ENCODE results near the gene PRKAG1. TPM values are rescaled to one million over a fixed set of nuclear protein-coding genes. Genes with fewer than 3 reads are reported as not detected.

PRKAG1 gene
- polyA plus RNA-seq, 2 of the 4 experiments (the other 2 are of a cell fraction): 40.0 to 100 TPM

- ChIA-PET CTCF (interaction anchor here (1.0 to 5.2 kb wide), 6 partner anchors 9 to 96 kb away, joined by 3 to 33 read pairs (median 4); no protein-coding TSS in a partner anchor), POLR2A (no interaction called here)
- TF ChIP-seq ESRRA (IDR thresholded peaks at IDR 0.05; ENCODE audit: borderline replicate concordance, low read length) (no peak), CHD2 (IDR thresholded peaks at IDR 0.05; ENCODE audit: low read length, partially characterized antibody) (no peak), RCOR1 (IDR thresholded peaks at IDR 0.05; ENCODE audit: low read depth, low read length) (no peak), NPAS2 (CRISPR knock-in tag; IDR thresholded peaks at IDR 0.05; ENCODE audit: borderline replicate concordance) (no peak), USF2 (IDR thresholded peaks at IDR 0.05) (no peak), EP300 (IDR thresholded peaks at IDR 0.05) (no peak), BCL3 (IDR thresholded peaks at IDR 0.05) (no peak), RNF2 (IDR thresholded peaks at IDR 0.05; ENCODE audit: borderline replicate concordance, low read depth) (no peak)
- no peak for FAIRE-seq
- 94% methylated on average over 2 of the region's 2 CpGs for WGBS (ENCODE audit: missing lambda C conversion rate)
- no peak for DNase-seq (ENCODE audit: low read depth in 1 of 2, low spot score in 1 of 2)
- Histone ChIP-seq H3K4me2 (no peak overlapping the region), H3K4me3 (no peak overlapping the region), H3K27ac (no peak overlapping the region), H3K9me3 (no peaks in the 10 kb centered on the region), H3K4me1 (peaks cover 13% of the 10 kb centered on the region)
- no peak for ATAC-seq
Observed at GRCh38 chr12:49023812-49024211, 5.2 kb upstream of the PRKAG1 start.

- TF ChIP-seq RNF2 (IDR thresholded peaks at IDR 0.05; ENCODE audit: borderline replicate concordance, low read depth) (no peak), NFE2L2 (conservative IDR thresholded peaks at IDR 0.05; ENCODE audit: low read length) (no peak), HOXB13 (CRISPR knock-in tag; IDR thresholded peaks at IDR 0.05; ENCODE audit: low read depth) (no peak), PHF8 (IDR thresholded peaks at IDR 0.05; ENCODE audit: borderline replicate concordance, low read depth) (no peak), USF2 (IDR thresholded peaks at IDR 0.05) (no peak), E2F6 (IDR thresholded peaks at IDR 0.05; ENCODE audit: borderline replicate concordance, low read depth) (no peak), POLR2AphosphoS2 (conservative IDR thresholded peaks at IDR 0.05; ENCODE audit: low read length) (no peak), TFCP2L1 (CRISPR knock-in tag; IDR thresholded peaks at IDR 0.05) (no peak)
- DNase-seq (ENCODE audit: low read depth in 1 of 2, low spot score in 1 of 2) (no peak), FAIRE-seq (no peak), ATAC-seq (no peak)
- H3K9me3 ChIP-seq: no peaks in the 10 kb centered on the region
- ChIA-PET POLR2A (no interaction called here), CTCF (interaction anchor here (1.0 to 5.2 kb wide), 6 partner anchors 10 to 97 kb away, joined by 3 to 33 read pairs (median 4); no protein-coding TSS in a partner anchor)
- H3K4me2 ChIP-seq: no peak overlapping the region
- H3K4me3 ChIP-seq: no peak overlapping the region
- no peak overlapping the region for H3K27ac ChIP-seq
- WGBS (ENCODE audit: missing lambda C conversion rate): 95% methylated on average over 13 of the region's 15 CpGs
- H3K4me1 ChIP-seq: peaks cover 14% of the 10 kb centered on the region
Observed at GRCh38 chr12:49022558-49023178, 4.1 kb upstream of the PRKAG1 start.

GRCh38 chr12:49021292-49021915 lies 2.8 kb upstream of the PRKAG1 start:
- Histone ChIP-seq H3K4me3 (no peak overlapping the region), H3K27ac (no peak overlapping the region), H3K4me1 (peaks cover 22% of the 10 kb centered on the region), H3K4me2 (no peak overlapping the region), H3K9me3 (no peaks in the 10 kb centered on the region)
- ChIA-PET CTCF (interaction anchor here (1.0 to 5.2 kb wide), 12 partner anchors 10 to 214 kb away, joined by 3 to 33 read pairs (median 6); partner anchors contain the start of gene WNT1), POLR2A (no interaction called here)
- 88% methylated on average over 11 of the region's 11 CpGs for WGBS (ENCODE audit: missing lambda C conversion rate)
- DNase-seq (ENCODE audit: low read depth in 1 of 2, low spot score in 1 of 2): no peak
- FAIRE-seq: no peak
- ATAC-seq: no peak
- TF ChIP-seq CEBPB (IDR thresholded peaks at IDR 0.05) (no peak), REST (IDR thresholded peaks at IDR 0.05) (no peak), GATA3 (IDR thresholded peaks at IDR 0.05; ENCODE audit: borderline replicate concordance) (no peak), JUNB (IDR thresholded peaks at IDR 0.05) (no peak), ZSCAN20 (CRISPR knock-in tag; IDR thresholded peaks at IDR 0.05) (no peak), EHMT2 (IDR thresholded peaks at IDR 0.05; ENCODE audit: low read depth) (no peak), RNF2 (IDR thresholded peaks at IDR 0.05; ENCODE audit: borderline replicate concordance, low read depth) (no peak), MAZ (IDR thresholded peaks at IDR 0.05; ENCODE audit: borderline replicate concordance, low read depth, low read length) (no peak), POLR2A (IDR thresholded peaks at IDR 0.05; ENCODE audit: low read length) (no peak), CTCF (IDR thresholded peaks at IDR 0.05) (no peak)

Measured in A549 (cell line).